Naive B cell (primary cell): ENCODE measurements around the gene OR10G3. TPM values are rescaled to one million over a fixed set of nuclear protein-coding genes. Genes with fewer than 3 reads are reported as not detected.
A peak's percentile ranks its signal among the peaks of the same experiment; 100 is the strongest.
"Not testable (repeated sequence)": the region's sequence is repeated elsewhere in the genome, so short reads cannot be mapped to it uniquely, and the experiment has no call there.

Source experiments
- ATAC-seq, 2 donors: fragments of 150-1000 bp; cut with Tn5 transposase; 2 replicates each; pipeline ENCODE4 v1.10.0; 2021; ENCODE audit warnings: low read depth in 2 of 2, mild to moderate bottlenecking in 2 of 2, moderate library complexity in 2 of 2
- DNase-seq: peaks from one replicate; pipeline ENCODE4 v3.0.0; 2022
- H3K27ac Mint-ChIP-seq, 6 donors: one replicate each; pipeline ENCODE4 v1.8.0; 2020 to 2022; ENCODE audit warnings: mild to moderate bottlenecking in 6 of 6, mixed read lengths in 6 of 6, moderate library complexity in 5 of 6, inconsistent platforms in 2 of 6
- H3K27me3 Mint-ChIP-seq, 3 donors: one replicate each; pipeline ENCODE4 v1.8.0; 2021 to 2022; ENCODE audit warnings: mixed read lengths in 3 of 3, mild to moderate bottlenecking in 1 of 3
- H3K36me3 Mint-ChIP-seq, 2 donors: one replicate each; pipeline ENCODE4 v1.8.0; 2020 to 2022; ENCODE audit warnings: mixed read lengths in 2 of 2, inconsistent platforms in 1 of 2, mild to moderate bottlenecking in 1 of 2
- H3K4me1 Mint-ChIP-seq, 3 donors: one replicate each; pipeline ENCODE4 v1.8.0; 2020 to 2022; ENCODE audit warnings: mixed read lengths in 3 of 3, inconsistent platforms in 1 of 3, mild to moderate bottlenecking in 1 of 3, moderate library complexity in 1 of 3
- H3K4me3 Mint-ChIP-seq, 8 donors: one replicate each; pipeline ENCODE4 v1.8.0; 2020 to 2022; ENCODE audit warnings: mild to moderate bottlenecking in 8 of 8, mixed read lengths in 8 of 8, moderate library complexity in 8 of 8, inconsistent platforms in 2 of 8
- H3K9me3 Mint-ChIP-seq, 7 donors: one replicate each; pipeline ENCODE4 v1.8.0; 2020 to 2022; ENCODE audit warnings: mixed read lengths in 7 of 7, mild to moderate bottlenecking in 5 of 7, inconsistent platforms in 2 of 7, moderate library complexity in 1 of 7
- polyA plus RNA-seq, 6 donors: library from polyadenylated mRNA; unstranded; fragments of 300-500 nt; fragmentation: Illumina TruSeq; gene quantifications; one replicate each; pipeline ENCODE4 v1.2.3, GENCODE V29; 2021; ENCODE audit warnings: low read depth in 6 of 6

The OR10G3 gene
- not detected for polyA plus RNA-seq

- no peak for ATAC-seq
- Mint-ChIP-seq H3K27me3 (peaks cover 28 to 34% (median 29%) of the 10 kb centered on the region in 3 donors), H3K4me1 (no peaks in the 10 kb centered on the region), H3K4me3 (no peak within 1 kb of the TSS), H3K36me3 (no peaks in the 10 kb centered on the region), H3K9me3 (peaks cover 0 to 1% (median 0%) of the 10 kb centered on the region in 7 donors), H3K27ac (no peak within 1 kb of the TSS)
- no peak for DNase-seq
Observed at GRCh38 chr14:21579976-21580375, at the start of gene OR10G3. Gene OR10G3, minus strand, starts transcription at chr14:21580076. Its CDS starts 9,332 bp downstream, at chr14:21570744.

DNA sequence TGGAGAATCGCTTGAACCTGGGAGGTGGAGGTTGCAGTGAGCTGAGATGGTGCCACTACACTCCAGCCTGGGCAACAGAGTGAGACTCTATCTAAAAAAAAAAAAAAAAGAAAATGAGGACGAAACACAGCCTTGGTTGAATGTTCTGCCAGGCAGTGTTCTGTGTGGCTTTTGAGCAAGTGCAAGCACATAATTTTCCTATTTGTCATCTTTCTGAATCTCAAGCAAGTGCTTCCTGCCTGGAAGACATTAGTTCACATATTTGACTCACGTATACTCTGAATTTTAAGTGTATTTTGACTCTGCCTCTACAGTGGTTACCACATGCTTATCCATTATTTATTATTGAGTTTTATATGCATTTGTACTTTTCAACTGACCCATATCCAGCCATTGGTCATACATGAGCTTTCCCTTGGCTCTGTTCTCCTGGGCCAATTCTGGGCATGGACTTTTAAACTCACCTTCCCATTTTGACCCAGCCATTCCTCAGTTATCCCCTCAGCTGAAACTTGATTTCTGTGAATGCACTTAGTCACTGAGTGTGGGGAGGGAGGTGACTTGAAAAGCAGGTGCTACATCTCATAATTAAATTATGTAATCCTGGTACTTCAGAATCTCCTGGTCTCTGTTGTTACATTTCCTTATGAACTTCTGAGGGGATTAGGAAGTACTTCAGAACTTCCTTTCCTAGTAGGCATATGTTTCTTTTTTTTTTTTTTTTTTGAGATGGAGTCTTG lies 46.8 kb upstream of the OR10G3 start:
- peaks cover 8 to 36% (median 28%) of the 10 kb centered on the region in 3 donors for H3K27me3 Mint-ChIP-seq

DNA sequence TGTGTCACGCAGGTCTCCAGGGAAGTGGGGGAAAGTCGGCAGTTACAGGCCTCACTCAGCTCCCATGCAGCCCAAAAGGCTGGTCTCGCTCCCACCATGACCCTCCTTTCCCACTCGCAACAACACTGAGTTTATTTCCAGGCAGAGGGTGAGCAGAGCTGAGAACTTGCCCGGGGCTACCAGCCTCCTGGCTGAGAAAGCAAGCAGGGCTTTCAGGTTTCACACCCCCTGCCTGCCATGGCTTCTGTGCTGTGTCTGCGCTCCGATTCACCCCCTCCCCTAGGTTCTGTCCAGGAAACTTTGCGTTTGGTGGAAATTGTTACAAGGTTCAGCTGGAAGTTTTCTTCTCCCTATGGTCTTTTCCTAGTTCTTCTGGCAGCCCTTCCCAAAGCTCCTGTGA lies 37.7 kb upstream of the OR10G3 start:
- no peak for DNase-seq
- Mint-ChIP-seq H3K27me3 (peaks cover 29 to 39% (median 31%) of the 10 kb centered on the region in 3 donors), H3K36me3 (no peaks in the 10 kb centered on the region), H3K9me3 (peaks cover 0 to 13% (median 6%) of the 10 kb centered on the region in 7 donors), H3K4me3 (no peak overlapping the region), H3K4me1 (no peaks in the 10 kb centered on the region), H3K27ac (no peak overlapping the region)
- ATAC-seq, result no peak

More for the DNA sequence above, 46.8 kb upstream of the OR10G3 start:
- H3K4me1 Mint-ChIP-seq, result no peaks in the 10 kb centered on the region
- H3K27ac Mint-ChIP-seq, result no peak overlapping the region
- peaks cover 0 to 14% (median 3%) of the 10 kb centered on the region in 7 donors for H3K9me3 Mint-ChIP-seq
- ATAC-seq, result no peak
- no peak overlapping the region for H3K4me3 Mint-ChIP-seq
- no peaks in the 10 kb centered on the region for H3K36me3 Mint-ChIP-seq
- no peak for DNase-seq

DNA sequence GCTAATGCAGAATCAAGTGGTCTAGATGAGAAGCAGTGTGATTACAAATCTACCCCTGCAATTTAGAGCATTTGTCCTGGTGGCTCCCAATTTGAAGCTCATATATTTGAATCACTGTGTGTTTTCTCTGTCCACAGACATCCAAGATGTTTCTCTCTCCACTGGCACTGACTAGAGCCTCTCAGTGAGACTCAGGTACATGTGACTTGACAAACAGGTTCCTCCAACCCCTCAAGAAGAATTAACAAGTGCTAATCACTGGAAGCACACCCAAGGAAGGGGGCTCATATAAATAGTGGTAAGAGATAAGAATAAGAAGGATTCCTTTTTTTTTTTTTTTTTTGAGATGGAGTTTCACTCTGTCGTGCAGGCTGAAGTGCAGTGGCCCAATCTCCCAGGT lies 34.4 kb upstream of the OR10G3 start:
- H3K4me1 Mint-ChIP-seq, result no peaks in the 10 kb centered on the region
- ATAC-seq, result no peak
- no peaks in the 10 kb centered on the region for H3K36me3 Mint-ChIP-seq
- no peak overlapping the region for H3K4me3 Mint-ChIP-seq
- H3K27ac Mint-ChIP-seq, result no peak overlapping the region
- DNase-seq, result no peak
- H3K9me3 Mint-ChIP-seq, result peaks cover 0 to 7% (median 0%) of the 10 kb centered on the region in 7 donors
- peaks cover 25 to 35% (median 32%) of the 10 kb centered on the region in 3 donors for H3K27me3 Mint-ChIP-seq

DNA sequence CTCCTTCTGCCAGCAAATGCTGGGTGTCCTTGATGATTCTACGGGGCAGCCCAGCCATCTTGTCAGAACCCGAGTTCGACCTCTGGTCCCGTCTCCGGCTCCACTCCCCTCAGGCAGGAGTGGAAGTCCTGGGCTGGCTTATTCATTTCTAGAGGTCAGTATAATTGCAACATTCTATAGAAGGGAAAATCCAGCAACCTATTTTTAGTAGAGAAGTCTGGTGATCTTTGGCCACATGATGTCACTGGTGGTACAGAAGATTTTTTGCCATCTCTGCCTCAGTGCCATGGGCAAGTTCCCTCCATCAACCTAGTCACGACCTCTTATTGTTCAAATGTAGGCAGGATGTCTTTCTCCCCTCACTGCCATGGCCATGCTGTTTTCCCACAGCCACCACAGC lies 32.4 kb upstream of the OR10G3 start:
- DNase-seq (no peak), ATAC-seq (no peak)
- Mint-ChIP-seq H3K27me3 (peaks cover 24 to 27% (median 24%) of the 10 kb centered on the region in 3 donors), H3K27ac (no peak overlapping the region), H3K4me1 (no peaks in the 10 kb centered on the region), H3K9me3 (peaks cover 0 to 7% (median 0%) of the 10 kb centered on the region in 7 donors), H3K4me3 (no peak overlapping the region), H3K36me3 (no peaks in the 10 kb centered on the region)

GRCh38 chr14:21602181-21602580 lies 22.3 kb upstream of the OR10G3 start:
- ATAC-seq, DNase-seq, H3K4me1 Mint-ChIP-seq, H3K27ac Mint-ChIP-seq, H3K36me3 Mint-ChIP-seq, H3K9me3 Mint-ChIP-seq, H3K4me3 Mint-ChIP-seq: not testable (repeated sequence)
- H3K27me3 Mint-ChIP-seq, result peaks cover 13 to 23% (median 16%) of the 10 kb centered on the region in 3 donors

DNA sequence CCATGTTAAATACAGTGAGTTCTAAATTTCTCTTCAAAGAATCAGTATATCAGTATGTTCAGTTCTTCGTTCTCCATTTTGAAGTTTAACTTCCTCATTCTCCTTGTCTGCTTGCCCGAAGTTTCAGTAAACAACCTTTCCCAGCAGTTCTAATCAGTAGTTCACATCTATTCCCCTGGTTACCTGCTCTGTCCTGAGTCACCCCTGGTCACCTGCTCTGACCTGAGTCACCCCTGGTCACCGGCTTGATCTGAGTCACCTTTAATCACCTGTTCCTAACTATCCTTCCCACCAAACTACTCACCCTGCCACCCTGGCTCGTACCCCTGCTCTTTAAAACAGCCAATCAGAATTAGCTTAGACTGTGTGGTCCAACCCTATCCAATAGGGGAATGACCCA lies 9.4 kb upstream of the OR10G3 start:
- peaks cover 23 to 38% (median 32%) of the 10 kb centered on the region in 3 donors for H3K27me3 Mint-ChIP-seq
- ATAC-seq, result no peak
- peaks cover 0 to 19% of the 10 kb centered on the region in 2 donors for H3K36me3 Mint-ChIP-seq
- H3K4me1 Mint-ChIP-seq, result no peaks in the 10 kb centered on the region
- no peak overlapping the region for H3K27ac Mint-ChIP-seq
- no peak overlapping the region for H3K4me3 Mint-ChIP-seq
- H3K9me3 Mint-ChIP-seq, result peaks cover 16 to 34% (median 25%) of the 10 kb centered on the region in 7 donors
- no peak for DNase-seq

DNA sequence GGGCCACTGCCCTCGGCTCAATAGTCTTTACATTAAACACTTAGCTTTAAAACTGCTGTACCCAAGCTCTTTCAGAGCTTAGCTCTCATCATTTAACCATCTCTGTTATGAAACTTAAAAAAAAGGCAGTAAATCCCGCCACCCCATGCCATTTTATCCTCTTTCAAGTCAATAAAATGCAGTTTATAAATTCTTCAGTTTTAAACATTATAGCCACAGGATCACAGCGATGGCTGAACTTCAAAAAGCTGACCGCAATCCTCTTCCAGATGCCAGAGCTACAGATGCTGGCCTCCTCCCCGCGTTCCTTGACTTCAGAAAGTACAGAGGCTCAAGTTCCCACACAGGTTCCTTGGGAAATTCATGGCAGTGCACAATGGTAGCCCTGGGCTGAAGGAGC lies 4.2 kb downstream of the OR10G3 start:
- Mint-ChIP-seq H3K4me1 (no peaks in the 10 kb centered on the region), H3K27me3 (peaks cover 20 to 33% (median 33%) of the 10 kb centered on the region in 3 donors), H3K36me3 (no peaks in the 10 kb centered on the region), H3K4me3 (no peak overlapping the region), H3K9me3 (peaks cover 0 to 12% (median 6%) of the 10 kb centered on the region in 7 donors), H3K27ac (no peak overlapping the region)
- no peak for ATAC-seq
- no peak for DNase-seq

- H3K27me3 Mint-ChIP-seq, result peaks cover 32 to 41% (median 32%) of the 10 kb centered on the region in 3 donors
- no peaks in the 10 kb centered on the region for H3K36me3 Mint-ChIP-seq
- no peak overlapping the region for H3K27ac Mint-ChIP-seq
- H3K4me1 Mint-ChIP-seq, result no peaks in the 10 kb centered on the region
- H3K4me3 Mint-ChIP-seq, result no peak overlapping the region
- DNase-seq (no peak), ATAC-seq (no peak)
- H3K9me3 Mint-ChIP-seq, result peaks cover 0 to 12% (median 7%) of the 10 kb centered on the region in 7 donors
Observed at GRCh38 chr14:21572604-21573003, 7.3 kb downstream of the OR10G3 start.

DNA sequence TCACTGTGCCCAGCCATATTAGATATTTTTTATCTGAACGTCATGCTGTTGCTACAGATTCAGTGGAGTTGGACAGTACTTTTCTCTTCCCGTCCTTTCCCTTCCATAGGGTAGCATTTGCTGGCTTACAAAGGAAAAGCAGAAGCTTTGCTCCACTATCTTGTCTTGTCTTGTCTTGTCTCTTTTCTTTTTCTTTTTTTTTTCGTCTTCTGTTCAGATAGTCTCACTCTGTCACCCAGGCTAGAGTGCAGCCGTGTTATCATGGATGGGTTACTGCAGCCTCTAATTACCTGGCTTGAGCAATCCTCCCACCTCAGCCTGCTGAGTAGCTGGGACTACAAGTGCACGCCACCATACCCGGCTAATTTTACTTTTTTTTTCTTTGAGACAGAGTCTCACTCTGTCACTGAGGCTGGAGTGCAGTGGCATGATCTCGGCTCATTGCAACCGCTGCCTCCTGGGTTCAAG lies 21.1 kb downstream of the OR10G3 start:
- ATAC-seq, result no peak
- H3K4me3 Mint-ChIP-seq, result no peak overlapping the region

GRCh38 chr14:21557084-21557901 lies 22.6 kb downstream of the OR10G3 start:
- no peaks in the 10 kb centered on the region for H3K9me3 Mint-ChIP-seq
- DNase-seq (peak; percentile 71), ATAC-seq (peak; percentile 74)
- H3K36me3 Mint-ChIP-seq, result no peaks in the 10 kb centered on the region
- peaks cover 5 to 7% (median 6%) of the 10 kb centered on the region in 3 donors for H3K4me1 Mint-ChIP-seq
- H3K27me3 Mint-ChIP-seq, result peaks cover 0 to 11% (median 9%) of the 10 kb centered on the region in 3 donors
- peak overlapping the region in 4 of 6 donors; percentile 11 to 95 (median 46) for H3K27ac Mint-ChIP-seq
- H3K4me3 Mint-ChIP-seq, result peak overlapping the region in 5 of 8 donors; percentile 13 to 67 (median 41)

More for the DNA sequence above, 21.1 kb downstream of the OR10G3 start:
- Mint-ChIP-seq H3K4me1 (peaks cover 5 to 7% (median 6%) of the 10 kb centered on the region in 3 donors), H3K27ac (peak overlapping the region in 1 of 6 donors; percentile 13), H3K36me3 (no peaks in the 10 kb centered on the region), H3K9me3 (no peaks in the 10 kb centered on the region), H3K27me3 (peaks cover 0 to 8% (median 5%) of the 10 kb centered on the region in 3 donors)
- DNase-seq, result no peak

GRCh38 chr14:21556378-21557083 lies 23.3 kb downstream of the OR10G3 start:
- no peak overlapping the region for H3K27ac Mint-ChIP-seq
- DNase-seq, result no peak
- no peak for ATAC-seq
- peaks cover 0 to 11% (median 9%) of the 10 kb centered on the region in 3 donors for H3K27me3 Mint-ChIP-seq
- peaks cover 5 to 7% (median 6%) of the 10 kb centered on the region in 3 donors for H3K4me1 Mint-ChIP-seq
- H3K9me3 Mint-ChIP-seq, result no peaks in the 10 kb centered on the region
- no peak overlapping the region for H3K4me3 Mint-ChIP-seq
- no peaks in the 10 kb centered on the region for H3K36me3 Mint-ChIP-seq

DNA sequence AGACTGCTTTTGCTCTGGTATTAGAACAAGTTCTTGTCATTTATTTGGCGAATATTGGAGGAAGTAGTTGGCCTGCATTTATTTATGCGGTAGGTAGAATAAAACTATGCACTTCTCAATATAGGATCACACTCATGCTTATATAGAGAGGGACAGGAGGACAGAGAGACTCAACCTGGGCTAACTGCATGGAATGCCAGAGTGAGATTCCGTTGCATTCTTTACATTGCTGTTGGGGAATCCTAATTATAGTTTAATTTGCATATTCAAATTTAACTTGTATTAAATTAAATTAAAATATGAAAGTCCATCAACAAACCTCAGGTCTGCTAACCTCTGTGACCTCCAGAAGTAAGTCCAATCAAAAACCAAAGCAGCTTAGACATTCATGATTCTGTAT lies 26.6 kb downstream of the OR10G3 start:
- ATAC-seq, result no peak
- DNase-seq, result no peak
- Mint-ChIP-seq H3K36me3 (no peaks in the 10 kb centered on the region), H3K4me1 (peaks cover 5 to 7% (median 6%) of the 10 kb centered on the region in 3 donors), H3K4me3 (no peak overlapping the region), H3K9me3 (no peaks in the 10 kb centered on the region), H3K27ac (no peak overlapping the region), H3K27me3 (peaks cover 0 to 17% (median 9%) of the 10 kb centered on the region in 3 donors)
